Endothelial cell of umbilical vein (primary cell): ENCODE results near the gene TRRAP. TPM values are rescaled to one million over a fixed set of nuclear protein-coding genes. Genes with fewer than 3 reads are reported as not detected.

ENCODE experiments used
- BruUV-seq: library from RNA; stranded (reverse); fragments of 400-500 nt; replicated peaks from 2 replicates; lab custom pipeline; 2021; lab: Mats Ljungman, UMichigan
- CTCF ChIA-PET: fragments of 300-600, 350-600 bp; sonication (Branson Sonifier 250); formaldehyde crosslinking; loops from one replicate; lab custom pipeline; 2021; ENCODE audit warnings: antibody characterized with exemption, inconsistent platforms; lab: Charles Lee
- POLR2A ChIA-PET: fragments of 300-600, 350-600 bp; sonication (Branson Sonifier 250); formaldehyde crosslinking; loops from one replicate; lab custom pipeline; 2021; ENCODE audit warnings: antibody characterized with exemption, inconsistent platforms; lab: Charles Lee
- DNase-seq: peaks from one replicate; pipeline ENCODE4 v3.0.0-alpha.2; 2011; ENCODE audit warnings: low read depth, low spot score
- FAIRE-seq: peaks from 2 replicates; lab custom pipeline; 2011; peaks lifted over from hg19 to GRCh38; lab: Jason Lieb, UNC
- H2AFZ ChIP-seq: 2 replicates; pipeline ENCODE4 v1.6.0; 2012; ENCODE audit warnings: low read depth, low read length, control low read depth, inconsistent platforms
- H3K27ac ChIP-seq: 2 replicates; pipeline ENCODE4 v1.5.1; 2011; ENCODE audit warnings: low read depth, mild to moderate bottlenecking, control low read depth, low read length, moderate library complexity; ENCODE audit not compliant: insufficient read depth
- H3K27me3 ChIP-seq, 2 experiments: 2 replicates each; pipeline versions ENCODE4 v1.6.0 to v1.6.1; 2011; ENCODE audit warnings: low read length in 2 of 2, mixed read lengths in 1 of 2; ENCODE audit not compliant: control insufficient read depth in 2 of 2, insufficient read depth in 2 of 2
- H3K36me3 ChIP-seq, 2 experiments: 2 replicates in 1 of 2; 3 replicates in 1 of 2; pipeline ENCODE4 v1.5.1; 2011; ENCODE audit warnings: low read length in 2 of 2, mild to moderate bottlenecking in 1 of 2, moderate library complexity in 1 of 2; ENCODE audit not compliant: control insufficient read depth in 2 of 2, insufficient read depth in 2 of 2; ENCODE audit errors: extremely low read depth in 1 of 2
- H3K4me1 ChIP-seq: 3 replicates; pipeline ENCODE4 v1.5.1; 2011; ENCODE audit warnings: mild to moderate bottlenecking, low read length; ENCODE audit not compliant: control insufficient read depth, insufficient read depth; ENCODE audit errors: extremely low read depth
- H3K4me2 ChIP-seq: 2 replicates; pipeline ENCODE4 v1.6.1; 2011; ENCODE audit warnings: low read length, control low read depth, mixed read lengths; ENCODE audit not compliant: insufficient read depth
- H3K4me3 ChIP-seq, 3 experiments: fragments of 200-600 bp in 1 of 3; sonication (generic), shearing (Covaris generic) in 1 of 3; replicated peaks in 1 of 3; 2 replicates each; pipeline ENCODE4 v1.5.1; 2011 to 2016; ENCODE audit warnings: control low read depth in 3 of 3, low read length in 3 of 3, mild to moderate bottlenecking in 2 of 3, inconsistent platforms in 1 of 3, low read depth in 1 of 3, moderate library complexity in 1 of 3; ENCODE audit not compliant: insufficient read depth in 1 of 3
- H3K79me2 ChIP-seq: 2 replicates; pipeline ENCODE4 v1.6.0; 2012; ENCODE audit warnings: low read length, inconsistent platforms; ENCODE audit not compliant: control insufficient read depth, insufficient read depth
- H3K9ac ChIP-seq: replicated peaks from 2 replicates; pipeline ENCODE3; 2011; ENCODE audit warnings: low read length, control low read depth; ENCODE audit not compliant: insufficient read depth; ENCODE audit errors: extremely low read depth
- H3K9me1 ChIP-seq: replicated peaks from 3 replicates; pipeline ENCODE4 v1.6.0; 2011; ENCODE audit warnings: mild to moderate bottlenecking, low read length; ENCODE audit not compliant: control insufficient read depth, insufficient read depth; ENCODE audit errors: extremely low read depth
- H3K9me3 ChIP-seq: replicated peaks from 2 replicates; pipeline ENCODE4 v1.5.1; 2012; ENCODE audit warnings: low read length, inconsistent platforms; ENCODE audit not compliant: control insufficient read depth, insufficient read depth
- H4K20me1 ChIP-seq: replicated peaks from 2 replicates; pipeline ENCODE3; 2011; ENCODE audit warnings: mild to moderate bottlenecking, low read length; ENCODE audit not compliant: control insufficient read depth, insufficient read depth; ENCODE audit errors: extremely low read depth
- CTCF ChIP-seq, 2 donors: IDR thresholded peaks; 1 replicate in 1 of 2; 2 replicates in 1 of 2; pipeline ENCODE4 v1.5.1; 2011; ENCODE audit warnings: low read length in 2 of 2, mild to moderate bottlenecking in 2 of 2, moderate library complexity in 2 of 2, control low read depth in 1 of 2, inconsistent platforms in 1 of 2, low read depth in 1 of 2; ENCODE audit not compliant: insufficient read depth in 1 of 2; ENCODE audit errors: extremely low read depth in 1 of 2
- EZH2 ChIP-seq: IDR thresholded peaks from 2 replicates; pipeline ENCODE4 v1.6.1; 2012; ENCODE audit warnings: borderline replicate concordance, low read depth, mild to moderate bottlenecking, moderate library complexity, low read length, inconsistent platforms; ENCODE audit not compliant: severe bottlenecking
- FOS ChIP-seq: IDR thresholded peaks from 2 replicates; pipeline ENCODE4 v1.6.1; 2011; ENCODE audit warnings: mild to moderate bottlenecking, low read length, moderate library complexity, borderline replicate concordance; ENCODE audit not compliant: insufficient read depth
- GATA2 ChIP-seq: IDR thresholded peaks from 2 replicates; pipeline ENCODE4 v1.7.0; 2011; ENCODE audit warnings: low read depth, mild to moderate bottlenecking, moderate library complexity, mixed read lengths, low read length; ENCODE audit not compliant: insufficient read length, insufficient read depth
- JUN ChIP-seq: IDR thresholded peaks from 2 replicates; pipeline ENCODE4 v1.6.1; 2011; ENCODE audit warnings: borderline replicate concordance, low read depth; ENCODE audit not compliant: insufficient read length, insufficient read depth
- MAX ChIP-seq: IDR thresholded peaks from 2 replicates; pipeline ENCODE4 v1.6.1; 2011; ENCODE audit not compliant: insufficient read depth, insufficient read length
- MYC ChIP-seq: IDR thresholded peaks from one replicate; pipeline ENCODE4 v1.6.1; 2011; ENCODE audit warnings: mild to moderate bottlenecking, low read depth, low read length
- POLR2A ChIP-seq: IDR thresholded peaks from 2 replicates; pipeline ENCODE4 v1.6.1; 2012; ENCODE audit warnings: low read depth, mild to moderate bottlenecking, control low read depth, low read length
- POLR2AphosphoS5 ChIP-seq: IDR thresholded peaks from 2 replicates; pipeline ENCODE4 v1.6.1; 2012; ENCODE audit warnings: low read depth, mild to moderate bottlenecking, control low read depth, low read length, moderate library complexity; ENCODE audit not compliant: insufficient read depth
- dilution Hi-C: fragments of 300-500 bp; cut with MboI; formaldehyde crosslinking; loops from one replicate; pipeline ENCODE4 v1.15.0; 2019; ENCODE audit warnings: low sequenced_read_pairs; ENCODE audit not compliant: extremely low pct_ligation_motif_present
- intact Hi-C: fragments of 100-400 bp; cut with micrococcal nuclease; formaldehyde crosslinking; loops from one replicate; pipeline ENCODE4 v1.10.0; 2022
- polyA plus RNA-seq, 4 experiments: library from polyadenylated mRNA; depleted of rRNA in 3 of 4; stranded (reverse) in 3 of 4; unstranded in 1 of 4; fragments of >200 nt; gene quantifications; 2 replicates each; pipeline versions ENCODE4 v1.2.1 to v1.2.3, GENCODE V29; 2011 to 2012; ENCODE audit warnings: missing spikeins in 1 of 4
- total RNA-seq: library from RNA; stranded (reverse); gene quantifications from 2 replicates; pipeline ENCODE4 v1.2.3, GENCODE V29; 2021

TRRAP gene
- total and polyA plus RNA-seq, 2 donors (not counting 3 experiments of a cell fraction or from before 2014, with no cell fraction given): 21.8 to 45.8 TPM

- H3K36me3 ChIP-seq: peaks cover 4 to 61% of the 10 kb centered on the region in 2 experiments
- no peaks in the 10 kb centered on the region for H3K4me1 ChIP-seq
- H3K9me3 ChIP-seq: no peaks in the 10 kb centered on the region
- TF ChIP-seq POLR2A (no peak), POLR2AphosphoS5 (no peak), FOS (no peak), CTCF (IDR thresholded peaks at IDR 0.05; ENCODE audit: extremely low read depth in 1 of 2, insufficient read depth in 1 of 2, low read depth in 1 of 2, low read length in 2 of 2) (no peak), EZH2 (no peak), MAX (no peak), GATA2 (no peak), JUN (no peak), MYC (no peak)
- no peaks in the 10 kb centered on the region for H3K27me3 ChIP-seq
- no TSS peak for BruUV-seq
- no peaks in the 10 kb centered on the region for H3K9me1 ChIP-seq
- no peak overlapping the region for H3K27ac ChIP-seq
- FAIRE-seq: no peak
- dilution Hi-C loops: no loop called here
- DNase-seq: no peak
- no peak overlapping the region for H3K4me2 ChIP-seq
- CTCF ChIA-PET: no interaction called here
- POLR2A ChIA-PET: no interaction called here
- H2AFZ ChIP-seq: no peak overlapping the region
- H3K9ac ChIP-seq: no peak overlapping the region
- intact Hi-C loops: no loop called here
- H3K79me2 ChIP-seq: no peaks in the 10 kb centered on the region
- no peaks in the 10 kb centered on the region for H4K20me1 ChIP-seq
- H3K4me3 ChIP-seq: no peak overlapping the region
Measured at GRCh38 chr7:98996150-98996552, 117.8 kb downstream of the TRRAP start.
